ENCODE measurements around the gene FCHO2.

DNA sequence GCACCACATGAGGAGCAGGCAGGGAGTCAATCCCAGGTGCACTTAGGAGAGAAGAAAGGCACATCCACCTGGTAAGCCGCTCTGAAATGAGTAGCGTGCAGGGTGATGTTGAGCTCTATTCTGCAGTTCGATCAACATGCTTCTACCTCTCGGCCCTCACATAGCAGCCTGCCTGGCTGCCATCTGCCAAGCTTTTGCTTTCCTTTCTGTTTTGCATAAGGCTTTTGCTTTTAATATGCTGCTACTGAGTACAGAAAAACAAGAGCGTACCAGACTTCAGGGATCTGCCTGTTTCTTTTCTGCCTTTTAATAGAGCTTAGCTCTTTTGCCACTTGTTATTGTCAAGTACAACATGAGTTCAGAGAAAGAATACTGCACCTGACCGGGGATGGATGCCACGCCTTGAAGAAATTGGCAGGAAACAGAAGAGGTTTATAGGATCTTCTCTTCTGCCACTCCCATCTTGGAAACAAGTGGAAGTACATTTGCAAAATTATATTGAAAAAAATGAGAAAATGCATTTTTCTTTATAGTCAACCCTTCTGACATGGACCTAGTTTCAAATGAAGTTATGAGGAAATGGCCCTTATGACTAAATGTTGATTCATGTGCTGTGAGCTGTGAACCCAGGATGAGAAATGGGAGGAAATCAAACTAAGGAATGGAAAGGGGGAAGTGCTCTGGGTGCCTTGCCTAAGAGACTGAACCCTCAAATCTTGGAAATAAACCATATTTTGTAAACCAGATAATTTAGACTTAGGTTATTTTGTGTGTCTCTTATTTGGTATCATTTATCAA lies 4.0 kb upstream of the FCHO2 start:
- TF ChIP-seq, protein P1, sequence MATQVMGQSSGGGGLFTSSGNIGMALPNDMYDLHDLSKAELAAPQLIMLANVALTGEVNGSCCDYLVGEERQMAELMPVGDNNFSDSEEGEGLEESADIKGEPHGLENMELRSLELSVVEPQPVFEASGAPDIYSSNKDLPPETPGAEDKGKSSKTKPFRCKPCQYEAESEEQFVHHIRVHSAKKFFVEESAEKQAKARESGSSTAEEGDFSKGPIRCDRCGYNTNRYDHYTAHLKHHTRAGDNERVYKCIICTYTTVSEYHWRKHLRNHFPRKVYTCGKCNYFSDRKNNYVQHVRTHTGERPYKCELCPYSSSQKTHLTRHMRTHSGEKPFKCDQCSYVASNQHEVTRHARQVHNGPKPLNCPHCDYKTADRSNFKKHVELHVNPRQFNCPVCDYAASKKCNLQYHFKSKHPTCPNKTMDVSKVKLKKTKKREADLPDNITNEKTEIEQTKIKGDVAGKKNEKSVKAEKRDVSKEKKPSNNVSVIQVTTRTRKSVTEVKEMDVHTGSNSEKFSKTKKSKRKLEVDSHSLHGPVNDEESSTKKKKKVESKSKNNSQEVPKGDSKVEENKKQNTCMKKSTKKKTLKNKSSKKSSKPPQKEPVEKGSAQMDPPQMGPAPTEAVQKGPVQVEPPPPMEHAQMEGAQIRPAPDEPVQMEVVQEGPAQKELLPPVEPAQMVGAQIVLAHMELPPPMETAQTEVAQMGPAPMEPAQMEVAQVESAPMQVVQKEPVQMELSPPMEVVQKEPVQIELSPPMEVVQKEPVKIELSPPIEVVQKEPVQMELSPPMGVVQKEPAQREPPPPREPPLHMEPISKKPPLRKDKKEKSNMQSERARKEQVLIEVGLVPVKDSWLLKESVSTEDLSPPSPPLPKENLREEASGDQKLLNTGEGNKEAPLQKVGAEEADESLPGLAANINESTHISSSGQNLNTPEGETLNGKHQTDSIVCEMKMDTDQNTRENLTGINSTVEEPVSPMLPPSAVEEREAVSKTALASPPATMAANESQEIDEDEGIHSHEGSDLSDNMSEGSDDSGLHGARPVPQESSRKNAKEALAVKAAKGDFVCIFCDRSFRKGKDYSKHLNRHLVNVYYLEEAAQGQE (IDR thresholded peaks at IDR 0.05; ENCODE audit: insufficient read depth in 1 of 2, low read depth in 2 of 2, low read length in 1 of 2): no peak
- no peak for TF ChIP-seq CTCF (IDR thresholded peaks at IDR 0.05)
- TF ChIP-seq POLR2AphosphoS5 (IDR thresholded peaks at IDR 0.05; ENCODE audit: low read depth, low read length): no peak
- no peak for TF ChIP-seq SIN3A (IDR thresholded peaks at IDR 0.05; ENCODE audit: borderline replicate concordance, insufficient read depth, low read depth, low read length)
- no peak for TF ChIP-seq TCF7L2 (IDR thresholded peaks at IDR 0.05; ENCODE audit: low read depth, low read length)

Measured in Panc1 (cell line).